HG02571 (cell line): Measurements from ENCODE around the gene WFDC5.
"Not testable (repeated sequence)": the region's sequence is repeated elsewhere in the genome, so short reads cannot be mapped to it uniquely, and the experiment has no call there.

Experiments
- ATAC-seq: cut with Tn5 transposase; IDR thresholded peaks from one replicate; pipeline ENCODE4 v1.9.1; 2021; ENCODE audit warnings: mild to moderate bottlenecking, moderate library complexity; ENCODE audit not compliant: unreplicated experiment

The WFDC5 gene, protein sequence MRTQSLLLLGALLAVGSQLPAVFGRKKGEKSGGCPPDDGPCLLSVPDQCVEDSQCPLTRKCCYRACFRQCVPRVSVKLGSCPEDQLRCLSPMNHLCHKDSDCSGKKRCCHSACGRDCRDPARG

GRCh38 chr20:45114465-45115385 is at the start of gene WFDC5:
TSS of gene WFDC5 (minus strand) at chr20:45115174. CDS start at chr20:45115083, 91 bp downstream.
- no peak for ATAC-seq

GRCh38 chr20:45163083-45163803 is 48.3 kb upstream of the WFDC5 start:
- ATAC-seq, result no peak

- no peak for ATAC-seq
Observed at GRCh38 chr20:45157962-45158361, 43.0 kb upstream of the WFDC5 start.

DNA sequence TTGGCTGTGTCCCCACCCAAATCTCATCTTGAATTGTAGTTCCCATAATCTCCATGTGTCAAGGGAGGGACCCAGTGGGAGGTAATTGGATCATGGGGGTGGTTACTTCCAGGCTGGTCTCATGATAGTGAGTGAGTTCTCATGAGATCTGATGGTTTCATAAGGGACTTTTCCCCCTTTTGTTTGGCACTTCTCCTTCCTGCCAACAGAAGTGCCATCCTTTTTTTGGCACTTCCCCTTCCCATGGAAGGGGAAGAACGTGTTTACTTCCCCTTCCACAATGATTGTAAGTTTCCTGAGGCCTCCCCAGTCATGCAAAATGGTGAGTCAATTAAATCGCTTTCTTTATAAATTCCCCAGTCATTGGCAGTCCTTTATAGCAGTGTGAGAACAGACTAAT is 41.7 kb upstream of the WFDC5 start:
- ATAC-seq, result no peak

GRCh38 chr20:45154794-45155193 is 39.8 kb upstream of the WFDC5 start:
- not testable (repeated sequence) for ATAC-seq

DNA sequence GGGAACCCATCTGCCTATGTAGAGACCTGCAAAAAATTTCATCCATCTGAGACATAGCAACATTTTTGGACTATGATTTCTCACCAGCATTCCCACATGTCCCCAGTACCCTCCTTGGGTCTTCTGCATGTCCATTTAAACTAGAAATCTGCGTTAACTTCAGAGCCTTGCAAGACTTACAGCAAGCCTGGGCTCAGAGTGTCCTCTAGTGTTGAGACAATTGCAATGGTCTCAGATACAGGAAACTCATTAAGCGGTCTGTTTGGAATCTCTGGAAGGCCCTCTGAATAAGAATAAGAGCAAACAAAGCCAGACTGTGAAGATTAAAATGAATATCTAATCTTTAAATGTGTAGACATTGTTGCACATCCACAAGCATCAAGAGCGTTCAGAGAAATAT is 39.2 kb upstream of the WFDC5 start:
- no peak for ATAC-seq

GRCh38 chr20:45153752-45154151 is 38.8 kb upstream of the WFDC5 start:
- ATAC-seq, result no peak

- no peak for ATAC-seq
Observed at GRCh38 chr20:45153147-45153546, 38.2 kb upstream of the WFDC5 start.

- ATAC-seq, result no peak
Observed at GRCh38 chr20:45152405-45152804, 37.4 kb upstream of the WFDC5 start.

- no peak for ATAC-seq
Observed at GRCh38 chr20:45149062-45149461, 34.1 kb upstream of the WFDC5 start.

DNA sequence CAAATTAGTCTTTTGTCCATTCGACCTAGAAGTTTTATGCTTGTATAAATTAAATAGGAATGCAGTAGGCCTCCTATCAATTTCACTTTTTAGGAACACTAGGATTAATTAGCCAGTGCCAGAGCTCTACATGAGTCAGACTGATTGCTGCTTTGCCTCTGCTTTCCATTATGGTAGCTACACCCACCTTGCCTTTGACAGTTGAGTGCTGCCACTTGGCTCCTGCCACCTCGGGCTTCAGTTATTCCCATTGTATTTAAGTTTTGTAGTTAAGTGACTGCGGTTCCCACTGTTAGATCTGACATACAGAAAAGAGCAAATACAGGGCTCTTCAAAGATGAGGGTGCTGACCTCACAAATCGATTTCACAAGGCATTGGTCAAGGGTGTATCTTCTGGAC is 25.9 kb upstream of the WFDC5 start:
- ATAC-seq, result no peak

DNA sequence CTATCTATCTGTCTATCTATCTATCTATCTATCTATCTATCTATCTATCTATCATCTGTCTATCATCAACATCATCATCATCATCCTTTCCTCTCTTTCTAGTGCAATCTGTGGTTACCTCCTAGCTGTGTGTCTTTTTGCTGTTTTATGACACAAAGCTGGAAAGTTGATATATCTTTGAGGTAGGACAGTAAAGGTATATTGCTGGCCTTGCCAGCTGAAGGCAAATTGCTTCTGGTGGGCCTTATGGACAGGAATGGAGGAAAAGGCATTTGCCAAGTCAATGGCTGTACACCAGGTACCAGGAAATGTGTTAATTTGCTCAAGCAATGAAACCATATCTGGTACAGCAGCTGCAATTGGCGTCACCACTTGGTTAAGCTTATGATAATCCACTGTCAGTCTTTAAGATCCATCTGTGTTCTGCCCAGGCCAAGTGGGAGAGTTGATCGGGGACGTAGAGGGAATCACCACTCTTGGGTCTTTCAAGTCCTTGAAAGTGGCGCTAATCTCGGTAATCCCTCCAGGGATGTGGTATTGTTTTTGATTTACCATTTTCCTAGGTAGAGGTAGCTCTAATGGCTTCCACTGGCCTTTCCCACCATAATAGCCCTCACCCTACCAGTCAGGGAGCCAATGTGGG is 24.9 kb upstream of the WFDC5 start:
- not testable (repeated sequence) for ATAC-seq

GRCh38 chr20:45138561-45139300 is 23.8 kb upstream of the WFDC5 start:
- ATAC-seq, result no peak

DNA sequence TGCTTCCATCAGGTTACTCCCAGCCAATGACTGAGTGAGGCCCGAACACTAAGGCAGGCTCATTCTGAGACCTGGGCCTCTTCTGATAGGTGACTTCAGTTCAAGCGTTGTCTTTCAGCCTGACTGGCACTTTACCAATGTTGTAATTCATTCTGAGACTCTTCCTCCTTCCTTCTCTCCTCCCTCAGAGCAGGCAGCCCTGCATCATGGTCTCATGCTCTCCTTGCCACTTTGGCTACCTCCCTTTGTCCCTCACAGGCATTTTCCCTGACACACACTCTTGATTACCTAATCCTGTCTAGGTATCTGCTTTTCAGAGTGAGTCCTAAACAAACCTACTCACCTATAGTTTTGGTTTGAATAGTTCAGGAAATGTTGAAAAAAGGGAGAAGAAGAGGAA is 21.9 kb upstream of the WFDC5 start:
- ATAC-seq, result no peak

- no peak for ATAC-seq
Observed at GRCh38 chr20:45128099-45128498, 13.1 kb upstream of the WFDC5 start.

- no peak for ATAC-seq
Observed at GRCh38 chr20:45124365-45124764, 9.4 kb upstream of the WFDC5 start, which contains the start of gene WFDC12. TSS of gene WFDC12 (minus strand) at chr20:45124465. CDS start at chr20:45124447, 18 bp downstream.

- ATAC-seq, result no peak
Observed at GRCh38 chr20:45121388-45121787, 6.4 kb upstream of the WFDC5 start.

- ATAC-seq, result no peak
Observed at GRCh38 chr20:45119556-45120266, 4.7 kb upstream of the WFDC5 start.

- ATAC-seq, result no peak
Observed at GRCh38 chr20:45118028-45118427, 3.1 kb upstream of the WFDC5 start.

DNA sequence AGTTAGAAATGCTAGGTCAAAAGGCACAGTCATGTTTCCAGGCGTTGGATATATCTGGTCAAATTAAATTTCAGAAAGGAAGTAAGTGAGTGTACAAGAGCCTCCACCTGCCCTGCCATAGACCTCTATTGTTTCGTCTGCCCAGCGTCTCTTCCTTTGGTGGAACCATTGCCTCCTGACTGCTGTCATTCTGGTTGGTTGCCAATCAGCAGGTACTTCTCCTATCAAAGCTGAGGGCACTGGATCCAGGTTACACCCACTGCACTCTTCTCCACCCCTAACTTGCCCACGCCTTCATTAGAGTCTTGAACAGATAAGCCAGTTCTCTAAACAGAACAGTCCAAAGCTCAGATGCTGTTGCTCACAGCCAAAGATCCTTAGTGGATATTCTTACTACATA is 2.6 kb upstream of the WFDC5 start:
- ATAC-seq, result no peak
